Upper lobe of right lung (tissue), 1 donor: ENCODE data around the gene CNDP1. TPM values are rescaled to one million over a fixed set of nuclear protein-coding genes. Genes with fewer than 3 reads are reported as not detected.
"Not testable (repeated sequence)": the region's sequence is repeated elsewhere in the genome, so short reads cannot be mapped to it uniquely, and the experiment has no call there.

Experiments
- ATAC-seq: fragments of 200-7000 bp; cut with Tn5 transposase; one replicate; pipeline ENCODE4 v1.9.1; 2020; ENCODE audit warnings: mild to moderate bottlenecking, moderate library complexity
- DNase-seq: peaks from one replicate; pipeline ENCODE4 v3.0.0-alpha.2; 2020
- H3K27ac ChIP-seq: fragments of 200-600 bp; one replicate; pipeline ENCODE4 v1.8.0; 2022
- H3K27me3 ChIP-seq: fragments of 200-600 bp; one replicate; pipeline ENCODE4 v1.8.0; 2022; ENCODE audit warnings: mild to moderate bottlenecking
- H3K36me3 ChIP-seq: fragments of 200-600 bp; one replicate; pipeline ENCODE4 v1.8.0; 2022
- H3K4me1 ChIP-seq: fragments of 200-600 bp; one replicate; pipeline ENCODE4 v1.8.0; 2022
- H3K4me3 ChIP-seq: fragments of 200-600 bp; one replicate; pipeline ENCODE4 v1.8.0; 2022; ENCODE audit warnings: mild to moderate bottlenecking
- H3K9me3 ChIP-seq: fragments of 200-600 bp; one replicate; pipeline ENCODE4 v1.8.0; 2022
- intact Hi-C: fragments of 100-400 bp; cut with DNase I; formaldehyde crosslinking; loops from one replicate; pipeline ENCODE4 v1.11.0; 2022
- total RNA-seq: library from RNA; stranded (reverse); fragmentation: NEBNext Ultra II Directional; extraction: Animal tissue kit (Norgen Biotek cat#: 25700); gene quantifications from one replicate; pipeline ENCODE4 v1.2.1, GENCODE V29; 2021
- TF ChIP-seq, protein P1 (sequence below): fragments of 200-600 bp; IDR thresholded peaks from one replicate; pipeline ENCODE4 v1.8.0; 2022; ENCODE audit warnings: antibody characterized with exemption
- donor health status: DM: no; HTN: yes; CAD: no; lungs with severe emphysema.

CNDP1 gene
- total RNA-seq, 1 donor from 2014 or later: not detected

DNA sequence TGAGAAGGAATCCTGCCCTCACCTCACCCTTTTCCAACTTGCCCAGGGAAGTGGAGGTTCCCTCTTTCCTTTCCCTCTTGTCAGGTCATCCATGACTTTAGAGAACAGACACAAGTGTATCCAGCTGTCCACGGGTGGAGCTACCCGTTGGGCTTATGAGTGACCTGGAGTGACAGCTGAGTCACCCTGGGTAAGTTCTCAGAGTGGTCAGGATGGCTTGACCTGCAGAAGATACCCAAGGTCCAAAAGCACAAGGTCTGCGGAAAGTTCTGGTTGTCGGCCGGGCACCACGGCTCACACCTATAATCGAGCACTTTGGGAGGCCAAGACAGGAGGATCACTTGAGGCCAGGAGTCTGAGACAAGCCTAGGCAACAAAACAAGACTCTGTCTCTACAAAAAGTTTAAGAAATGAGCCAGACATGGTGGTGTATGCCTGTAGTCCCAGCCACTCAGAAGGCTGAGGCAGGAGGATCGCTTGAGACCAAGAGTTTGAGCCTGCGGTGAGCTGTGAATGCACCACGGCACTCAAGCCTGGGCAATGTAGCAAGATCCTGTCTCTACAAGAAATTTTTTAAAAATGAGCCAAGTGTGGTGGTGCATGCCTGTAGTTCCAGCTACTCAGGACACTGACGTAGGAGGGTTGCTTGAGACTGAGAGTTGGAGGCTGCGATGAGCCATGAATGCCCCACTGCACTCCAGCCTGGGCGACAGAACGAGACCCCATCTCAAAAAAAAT is 14.0 kb upstream of the CNDP1 start:
- TF ChIP-seq, protein P1, sequence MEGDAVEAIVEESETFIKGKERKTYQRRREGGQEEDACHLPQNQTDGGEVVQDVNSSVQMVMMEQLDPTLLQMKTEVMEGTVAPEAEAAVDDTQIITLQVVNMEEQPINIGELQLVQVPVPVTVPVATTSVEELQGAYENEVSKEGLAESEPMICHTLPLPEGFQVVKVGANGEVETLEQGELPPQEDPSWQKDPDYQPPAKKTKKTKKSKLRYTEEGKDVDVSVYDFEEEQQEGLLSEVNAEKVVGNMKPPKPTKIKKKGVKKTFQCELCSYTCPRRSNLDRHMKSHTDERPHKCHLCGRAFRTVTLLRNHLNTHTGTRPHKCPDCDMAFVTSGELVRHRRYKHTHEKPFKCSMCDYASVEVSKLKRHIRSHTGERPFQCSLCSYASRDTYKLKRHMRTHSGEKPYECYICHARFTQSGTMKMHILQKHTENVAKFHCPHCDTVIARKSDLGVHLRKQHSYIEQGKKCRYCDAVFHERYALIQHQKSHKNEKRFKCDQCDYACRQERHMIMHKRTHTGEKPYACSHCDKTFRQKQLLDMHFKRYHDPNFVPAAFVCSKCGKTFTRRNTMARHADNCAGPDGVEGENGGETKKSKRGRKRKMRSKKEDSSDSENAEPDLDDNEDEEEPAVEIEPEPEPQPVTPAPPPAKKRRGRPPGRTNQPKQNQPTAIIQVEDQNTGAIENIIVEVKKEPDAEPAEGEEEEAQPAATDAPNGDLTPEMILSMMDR: no peak

DNA sequence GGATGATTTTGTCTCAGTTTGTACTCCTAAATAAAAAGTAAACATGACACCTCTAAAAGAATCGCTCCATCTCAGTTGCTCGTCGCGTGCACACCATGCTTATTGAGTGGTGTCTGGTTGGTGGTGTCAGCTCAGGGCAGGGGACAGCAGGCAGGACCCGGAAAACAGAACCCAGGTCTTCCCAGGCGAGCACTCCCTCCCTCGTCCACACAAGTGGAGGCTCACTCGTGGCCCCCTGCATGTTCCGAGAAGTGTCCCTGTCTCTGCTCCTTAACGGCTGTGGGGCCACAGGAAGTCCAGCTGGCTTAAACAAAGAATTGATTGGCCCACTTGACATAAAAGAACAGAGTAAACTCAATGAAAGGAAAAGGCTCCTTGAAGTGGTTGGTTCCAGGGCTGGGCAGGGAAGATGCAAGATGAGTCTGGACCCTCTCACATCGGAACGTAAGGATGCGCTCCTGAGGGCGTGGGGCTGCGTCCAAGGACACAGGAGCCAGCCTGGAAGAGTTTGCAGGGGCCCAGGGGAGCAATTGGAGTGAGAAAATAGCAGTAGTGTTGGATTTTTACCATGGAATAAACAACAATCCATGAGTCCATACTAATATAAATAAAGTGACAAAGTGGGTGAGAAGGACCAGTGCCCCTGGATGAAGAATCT is 13.1 kb upstream of the CNDP1 start:
- ATAC-seq (no peak), DNase-seq (peak; percentile 54)
- Histone ChIP-seq H3K4me1 (no peaks in the 10 kb centered on the region), H3K27me3 (no peaks in the 10 kb centered on the region), H3K9me3 (no peaks in the 10 kb centered on the region), H3K4me3 (no peak overlapping the region), H3K27ac (no peak overlapping the region), H3K36me3 (peaks cover 56% of the 10 kb centered on the region)
- intact Hi-C loops: no loop called here
- TF ChIP-seq, protein P1: no peak

More for the DNA sequence above, 14.0 kb upstream of the CNDP1 start:
- no peaks in the 10 kb centered on the region for H3K4me1 ChIP-seq
- no peak overlapping the region for H3K4me3 ChIP-seq
- no peaks in the 10 kb centered on the region for H3K27me3 ChIP-seq
- no peaks in the 10 kb centered on the region for H3K9me3 ChIP-seq
- peaks cover 66% of the 10 kb centered on the region for H3K36me3 ChIP-seq
- DNase-seq: no peak
- ATAC-seq: no peak
- intact Hi-C loops: no loop called here
- H3K27ac ChIP-seq: no peak overlapping the region

DNA sequence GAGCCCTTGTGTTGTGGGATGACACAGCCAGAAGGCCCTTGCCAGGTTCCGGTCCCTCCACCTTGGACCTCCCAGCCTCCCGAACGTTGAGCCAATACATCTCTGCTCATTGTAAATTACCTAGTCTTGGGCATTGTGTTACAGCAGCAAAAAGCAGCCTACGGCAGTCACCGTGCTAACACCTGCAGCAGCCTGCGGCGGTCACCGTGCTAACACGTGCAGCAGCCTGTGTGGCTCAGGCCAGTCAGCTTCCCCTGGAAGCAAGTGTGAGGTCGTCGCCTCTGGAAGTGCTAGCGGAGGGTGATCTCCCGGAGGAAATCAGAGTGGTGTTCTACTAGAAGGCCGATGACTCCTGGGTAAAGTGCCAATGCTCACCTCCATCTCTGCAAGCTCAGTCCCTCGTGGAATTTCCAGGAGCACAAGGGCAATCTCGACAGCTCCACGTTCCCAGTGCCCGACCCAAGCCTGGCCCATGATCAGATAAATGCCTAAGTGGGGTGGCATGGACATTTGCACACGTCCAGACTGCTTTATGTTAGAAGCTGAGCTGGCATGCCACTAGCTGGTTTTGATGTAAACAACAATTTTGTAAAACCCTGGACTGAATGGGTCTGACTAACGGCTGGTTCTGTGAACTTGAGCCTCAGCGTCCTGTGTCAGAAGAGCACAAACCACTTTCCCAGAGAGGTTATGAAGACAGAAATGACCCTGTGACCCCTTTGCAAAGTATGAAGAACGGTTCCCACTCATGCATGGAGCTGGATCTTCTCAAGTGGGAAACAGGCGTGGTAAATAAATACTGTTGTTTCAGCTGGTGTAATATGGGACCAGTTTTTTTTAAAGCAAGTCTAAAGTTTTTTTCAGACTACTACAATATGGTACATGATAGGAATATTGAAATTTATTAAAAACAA is 11.4 kb upstream of the CNDP1 start:
- ATAC-seq: no peak
- Histone ChIP-seq H3K9me3 (no peaks in the 10 kb centered on the region), H3K27me3 (no peaks in the 10 kb centered on the region), H3K27ac (no peak overlapping the region), H3K4me3 (no peak overlapping the region), H3K4me1 (no peaks in the 10 kb centered on the region), H3K36me3 (peaks cover 39% of the 10 kb centered on the region)
- peak; percentile 57 for DNase-seq
- intact Hi-C loops: no loop called here
- TF ChIP-seq, protein P1: no peak

DNA sequence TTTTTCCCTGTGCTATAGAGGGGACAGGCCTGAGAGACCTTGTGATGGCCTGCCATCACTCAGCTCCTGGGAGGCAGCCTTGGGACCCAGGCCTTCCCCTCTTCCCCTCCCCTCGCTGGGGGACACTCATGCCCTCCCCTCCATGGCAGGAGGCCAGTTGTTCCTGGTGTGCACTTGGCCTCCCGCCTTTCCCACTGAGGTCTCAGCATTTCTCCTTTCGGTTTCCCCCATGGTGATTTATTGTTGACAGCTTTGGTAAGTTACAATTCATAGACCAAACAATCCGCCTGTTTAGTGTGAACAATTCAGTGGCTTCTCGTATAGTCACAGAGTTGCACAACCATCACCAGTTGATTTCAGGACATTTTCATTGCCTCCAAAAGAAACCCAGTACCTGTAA is 10.2 kb upstream of the CNDP1 start:
- H3K36me3 ChIP-seq: peaks cover 27% of the 10 kb centered on the region
- intact Hi-C loops: no loop called here
- H3K27ac ChIP-seq: no peak overlapping the region
- TF ChIP-seq, protein P1: no peak
- DNase-seq (peak; percentile 37), ATAC-seq (peak; percentile 29)
- no peaks in the 10 kb centered on the region for H3K4me1 ChIP-seq
- no peak overlapping the region for H3K4me3 ChIP-seq
- no peaks in the 10 kb centered on the region for H3K27me3 ChIP-seq
- H3K9me3 ChIP-seq: no peaks in the 10 kb centered on the region

DNA sequence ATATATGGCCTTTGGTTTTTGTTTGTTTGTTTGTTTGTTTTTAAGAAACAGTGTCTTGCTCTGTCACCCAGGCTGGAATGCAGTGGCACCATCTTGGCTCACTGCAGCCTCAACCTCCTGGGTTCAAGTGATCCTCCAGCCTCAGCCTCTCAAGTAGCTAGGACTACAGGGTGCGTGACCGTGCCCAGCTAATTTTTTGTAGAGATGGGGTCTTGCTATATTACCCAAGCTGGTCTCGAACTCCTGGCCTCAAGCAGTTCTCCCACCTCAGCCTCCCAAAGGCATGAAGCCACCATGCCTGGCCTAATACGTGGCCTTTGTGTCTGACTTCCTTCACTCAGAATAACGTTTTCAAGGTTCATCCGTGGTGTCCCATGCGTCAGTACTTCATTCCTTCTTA is 9.4 kb upstream of the CNDP1 start:
- ATAC-seq, H3K9me3 ChIP-seq, H3K27me3 ChIP-seq, DNase-seq, H3K4me1 ChIP-seq, intact Hi-C loops, H3K4me3 ChIP-seq, H3K27ac ChIP-seq: not testable (repeated sequence)
- H3K36me3 ChIP-seq: peaks cover 19% of the 10 kb centered on the region
